HepG2 (cell line): ENCODE data around the gene TSPAN3. TPM values are rescaled to one million over a fixed set of nuclear protein-coding genes. Genes with fewer than 3 reads are reported as not detected.

ENCODE experiments used
- ATAC-seq: fragments of 200-7000 bp; cut with Tn5 transposase; 3 replicates; pipeline ENCODE4 v1.9.1; 2020; ENCODE audit warnings: mild to moderate bottlenecking, moderate library complexity
- BruUV-seq: library from RNA; stranded (reverse); fragments of 400-500 nt; replicated peaks from 2 replicates; lab custom pipeline; 2021; lab: Mats Ljungman, UMichigan
- CTCF ChIA-PET: fragments of 300-600 bp; formaldehyde crosslinking; extraction: SDS; loops from one replicate; lab custom pipeline; 2021; ENCODE audit warnings: low total read pairs, inconsistent platforms, low intra/inter-chr PET ratio; lab: Yijun Ruan, JAX
- POLR2A ChIA-PET: fragments of 350-600 bp; sonication (Branson Sonifier 250); formaldehyde crosslinking; loops from one replicate; lab custom pipeline; 2020; ENCODE audit warnings: antibody characterized with exemption, inconsistent platforms; lab: Yijun Ruan, JAX
- DNase-seq: peaks from one replicate; pipeline ENCODE4 v3.0.0-alpha.2; 2015; ENCODE audit warnings: low spot score
- FAIRE-seq: peaks from 3 replicates; lab custom pipeline; 2011; peaks lifted over from hg19 to GRCh38; lab: Jason Lieb, UNC
- H2AFZ ChIP-seq: one replicate; pipeline ENCODE4 v1.6.1; 2011; ENCODE audit warnings: low read length, inconsistent platforms
- H3K27ac ChIP-seq: fragments of 300-600 bp; 3 replicates; pipeline ENCODE4 v1.8.0; 2011; ENCODE audit warnings: mixed run types, mild to moderate bottlenecking, mixed read lengths, low read length, inconsistent platforms; ENCODE audit not compliant: insufficient read depth; ENCODE audit errors: extremely low read length
- H3K27me3 ChIP-seq, 2 experiments: fragments of 200-600 bp in 1 of 2; 2 replicates in 1 of 2; 3 replicates in 1 of 2; pipeline versions ENCODE4 v1.6.0 to v1.8.0; 2011; ENCODE audit warnings: low read length in 2 of 2, mild to moderate bottlenecking in 2 of 2, moderate library complexity in 2 of 2, inconsistent platforms in 1 of 2; ENCODE audit not compliant: insufficient read depth in 2 of 2, control insufficient read depth in 1 of 2
- H3K36me3 ChIP-seq, 2 experiments: fragments of 200-600 bp in 1 of 2; replicated peaks in 1 of 2; 2 replicates in 1 of 2; 3 replicates in 1 of 2; pipeline versions ENCODE4 v1.5.1 to v1.8.0; 2011; ENCODE audit warnings: low read length in 2 of 2, inconsistent platforms in 1 of 2; ENCODE audit not compliant: insufficient read depth in 2 of 2, control insufficient read depth in 1 of 2
- H3K4me1 ChIP-seq: 2 replicates; pipeline ENCODE4 v1.5.1; 2012; ENCODE audit warnings: low read length, inconsistent platforms; ENCODE audit not compliant: insufficient read depth
- H3K4me2 ChIP-seq: 2 replicates; pipeline ENCODE4 v1.6.0; 2011; ENCODE audit warnings: low read depth, low read length, inconsistent platforms
- H3K4me3 ChIP-seq, 3 experiments: fragments of 200-600 bp in 1 of 3; sonication (generic), shearing (Covaris generic) in 1 of 3; replicated peaks in 1 of 3; 2 replicates each; pipeline ENCODE4 v1.5.1; 2011 to 2016; ENCODE audit warnings: low read length in 3 of 3, inconsistent platforms in 2 of 3, low read depth in 2 of 3, mild to moderate bottlenecking in 2 of 3, control low read depth in 1 of 3, mixed read lengths in 1 of 3; ENCODE audit not compliant: insufficient read depth in 1 of 3
- H3K79me2 ChIP-seq: one replicate; pipeline ENCODE4 v1.6.1; 2011; ENCODE audit warnings: low read length, inconsistent platforms; ENCODE audit not compliant: insufficient read depth
- H3K9ac ChIP-seq: 2 replicates; pipeline ENCODE4 v1.6.0; 2011; ENCODE audit warnings: mild to moderate bottlenecking, low read depth, low read length, inconsistent platforms; ENCODE audit not compliant: insufficient read depth
- H3K9me3 ChIP-seq: 2 replicates; pipeline ENCODE4 v1.5.1; 2012; ENCODE audit warnings: mild to moderate bottlenecking, low read length
- H4K20me1 ChIP-seq: 2 replicates; pipeline ENCODE4 v1.6.0; 2011; ENCODE audit warnings: inconsistent platforms, mild to moderate bottlenecking, low read length, moderate library complexity; ENCODE audit not compliant: insufficient read depth
- TP53 ChIP-seq: sonication (generic); formaldehyde crosslinking; conservative IDR thresholded peaks from 2 replicates; pipeline ENCODE4 v1.4.0; 2020; ENCODE audit warnings: missing genetic modification reagents
- ZBTB1 ChIP-seq: sonication (generic); formaldehyde crosslinking; IDR thresholded peaks from 2 replicates; pipeline ENCODE4 v1.4.0; 2020; ENCODE audit warnings: missing genetic modification reagents, borderline replicate concordance
- ZNF547 ChIP-seq: sonication (generic); formaldehyde crosslinking; IDR thresholded peaks from 2 replicates; pipeline ENCODE4 v1.5.1; 2020; ENCODE audit warnings: mild to moderate bottlenecking, missing genetic modification reagents
- ZNF549 ChIP-seq: sonication (generic); formaldehyde crosslinking; IDR thresholded peaks from 2 replicates; pipeline ENCODE4 v1.5.0; 2020; ENCODE audit warnings: missing genetic modification reagents
- WGBS: methylation state at CpG from one replicate; pipeline ENCODE4 v1.1.6; 2017; ENCODE audit warnings: low lambda C conversion rate; 5-methylcytosine and 5-hydroxymethylcytosine counted together
- in situ Hi-C: cut with HindIII; loops from 2 replicates; pipeline ENCODE4 v1.10.0; 2017; ENCODE audit warnings: low pct_unique_long_range_greater_than_20kb; ENCODE audit not compliant: extremely low pct_ligation_motif_present
- intact Hi-C: fragments of 100-400 bp; cut with micrococcal nuclease; formaldehyde crosslinking; loops from one replicate; pipeline ENCODE4 v1.10.0; 2022; ENCODE audit not compliant: unreplicated experiment
- polyA plus RNA-seq, 8 experiments: library from polyadenylated mRNA; depleted of rRNA in 3 of 8; stranded (reverse) in 7 of 8; unstranded in 1 of 8; fragments of >200 nt; fragmentation: Illumina TruSeq in 4 of 8; extraction: Trizol in 4 of 8; gene quantifications; 2 replicates each; pipeline versions ENCODE4 v1.2.1 to v1.2.3, GENCODE V29; 2011 to 2016; ENCODE audit warnings: low read depth in 4 of 8, missing spikeins in 1 of 8, mixed read lengths in 1 of 8; ENCODE audit not compliant: insufficient read depth in 1 of 8
- total RNA-seq, 5 experiments: library from RNA; depleted of rRNA; stranded (reverse); fragments of >200 nt; fragmentation: Illumina TruSeq; extraction: Trizol; gene quantifications; 2 replicates each; pipeline ENCODE4 v1.2.3, GENCODE V29; 2016; ENCODE audit warnings: low read depth in 1 of 5
- TF ChIP-seq, protein P1 (sequence below): sonication (generic); formaldehyde crosslinking; IDR thresholded peaks from 2 replicates; pipeline ENCODE4 v1.4.0; 2020; ENCODE audit warnings: missing genetic modification reagents, mild to moderate bottlenecking, borderline replicate concordance

The TSPAN3 gene
- total and polyA plus RNA-seq, 2 of the 13 experiments (the other 11 are each of a cell fraction or from before 2014, with no cell fraction given), result 167 to 170 TPM

DNA sequence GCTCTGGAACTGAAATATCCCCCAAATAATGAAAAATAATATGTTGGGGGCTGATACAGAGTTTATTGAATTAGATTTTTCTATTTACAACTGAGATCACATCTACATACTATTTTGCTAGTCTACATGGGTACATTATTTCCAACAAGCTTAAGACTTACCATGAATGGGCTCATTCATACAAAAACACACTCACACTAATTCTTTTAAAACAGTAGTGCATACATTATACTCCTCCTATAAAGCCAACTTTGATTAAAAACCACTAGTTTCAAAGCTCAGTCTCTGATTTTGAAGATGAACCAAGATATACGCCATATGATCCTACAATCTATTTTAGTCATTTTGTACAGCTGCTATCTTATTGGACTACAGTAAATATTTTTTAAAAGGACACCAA, 24.9 kb downstream of the TSPAN3 start:
- Histone ChIP-seq H3K79me2 (no peaks in the 10 kb centered on the region), H2AFZ (no peak overlapping the region), H3K4me3 (no peak overlapping the region), H3K36me3 (peaks cover 5 to 47% of the 10 kb centered on the region in 2 experiments), H3K4me1 (no peaks in the 10 kb centered on the region), H3K9ac (no peak overlapping the region), H3K4me2 (no peak overlapping the region), H3K27ac (no peak overlapping the region), H4K20me1 (no peaks in the 10 kb centered on the region), H3K9me3 (no peaks in the 10 kb centered on the region), H3K27me3 (no peaks in the 10 kb centered on the region)
- ATAC-seq (no peak), DNase-seq (no peak), FAIRE-seq (no peak)
- in situ Hi-C loops, result no loop called here
- POLR2A ChIA-PET, result no interaction called here
- TF ChIP-seq ZBTB1, result no peak
- no peak for TF ChIP-seq TP53
- no peak for TF ChIP-seq ZNF547 (CRISPR knock-in tag)
- TF ChIP-seq, protein P1, sequence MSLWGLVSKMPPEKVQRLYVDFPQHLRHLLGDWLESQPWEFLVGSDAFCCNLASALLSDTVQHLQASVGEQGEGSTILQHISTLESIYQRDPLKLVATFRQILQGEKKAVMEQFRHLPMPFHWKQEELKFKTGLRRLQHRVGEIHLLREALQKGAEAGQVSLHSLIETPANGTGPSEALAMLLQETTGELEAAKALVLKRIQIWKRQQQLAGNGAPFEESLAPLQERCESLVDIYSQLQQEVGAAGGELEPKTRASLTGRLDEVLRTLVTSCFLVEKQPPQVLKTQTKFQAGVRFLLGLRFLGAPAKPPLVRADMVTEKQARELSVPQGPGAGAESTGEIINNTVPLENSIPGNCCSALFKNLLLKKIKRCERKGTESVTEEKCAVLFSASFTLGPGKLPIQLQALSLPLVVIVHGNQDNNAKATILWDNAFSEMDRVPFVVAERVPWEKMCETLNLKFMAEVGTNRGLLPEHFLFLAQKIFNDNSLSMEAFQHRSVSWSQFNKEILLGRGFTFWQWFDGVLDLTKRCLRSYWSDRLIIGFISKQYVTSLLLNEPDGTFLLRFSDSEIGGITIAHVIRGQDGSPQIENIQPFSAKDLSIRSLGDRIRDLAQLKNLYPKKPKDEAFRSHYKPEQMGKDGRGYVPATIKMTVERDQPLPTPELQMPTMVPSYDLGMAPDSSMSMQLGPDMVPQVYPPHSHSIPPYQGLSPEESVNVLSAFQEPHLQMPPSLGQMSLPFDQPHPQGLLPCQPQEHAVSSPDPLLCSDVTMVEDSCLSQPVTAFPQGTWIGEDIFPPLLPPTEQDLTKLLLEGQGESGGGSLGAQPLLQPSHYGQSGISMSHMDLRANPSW (CRISPR knock-in tag), result no peak
- no peak for TF ChIP-seq ZNF549 (CRISPR knock-in tag)
- WGBS, result 97% methylated on average over 1 of the region's 1 CpG
- CTCF ChIA-PET, result no interaction called here
- BruUV-seq, result no TSS peak
- intact Hi-C loops, result no loop called here
